Hepatocyte (in vitro differentiated cells): ENCODE data around the gene MIOX.

Experiments
- EZH2phosphoT487 ChIP-seq: fragments of 200-600 bp; sonication (generic); IDR thresholded peaks from one replicate; pipeline ENCODE4 v1.6.1; 2018; ENCODE audit warnings: antibody characterized with exemption, mild to moderate bottlenecking, low read depth, moderate library complexity; ENCODE audit not compliant: unreplicated experiment, severe bottlenecking
- TF ChIP-seq, protein P1 (sequence below): fragments of 200-600 bp; sonication (generic); IDR thresholded peaks from 2 replicates; pipeline ENCODE4 v1.5.1; 2016; ENCODE audit warnings: antibody characterized with exemption, mild to moderate bottlenecking; ENCODE audit not compliant: poor library complexity

DNA sequence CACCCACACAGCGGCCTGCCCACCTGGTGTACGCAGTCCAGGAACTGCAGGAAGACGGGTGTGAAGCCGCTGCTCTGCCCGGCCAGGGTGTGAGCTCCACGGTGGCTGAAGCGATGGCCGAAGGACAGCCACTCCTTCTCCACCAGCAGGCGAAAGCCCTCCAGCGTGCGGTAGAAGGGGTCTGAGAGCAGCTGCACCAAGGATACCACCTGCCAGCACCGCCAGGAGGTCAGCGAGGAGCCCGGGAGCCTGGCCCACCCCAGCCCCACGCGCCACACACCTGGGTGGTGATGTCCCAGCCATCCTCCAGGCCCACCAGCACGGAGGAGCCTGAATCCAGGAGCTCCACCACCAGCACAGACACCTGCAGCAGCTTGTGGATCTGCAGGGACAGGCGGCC is 31.5 kb upstream of the MIOX start:
- no peak for TF ChIP-seq EZH2phosphoT487
- TF ChIP-seq, protein P1, sequence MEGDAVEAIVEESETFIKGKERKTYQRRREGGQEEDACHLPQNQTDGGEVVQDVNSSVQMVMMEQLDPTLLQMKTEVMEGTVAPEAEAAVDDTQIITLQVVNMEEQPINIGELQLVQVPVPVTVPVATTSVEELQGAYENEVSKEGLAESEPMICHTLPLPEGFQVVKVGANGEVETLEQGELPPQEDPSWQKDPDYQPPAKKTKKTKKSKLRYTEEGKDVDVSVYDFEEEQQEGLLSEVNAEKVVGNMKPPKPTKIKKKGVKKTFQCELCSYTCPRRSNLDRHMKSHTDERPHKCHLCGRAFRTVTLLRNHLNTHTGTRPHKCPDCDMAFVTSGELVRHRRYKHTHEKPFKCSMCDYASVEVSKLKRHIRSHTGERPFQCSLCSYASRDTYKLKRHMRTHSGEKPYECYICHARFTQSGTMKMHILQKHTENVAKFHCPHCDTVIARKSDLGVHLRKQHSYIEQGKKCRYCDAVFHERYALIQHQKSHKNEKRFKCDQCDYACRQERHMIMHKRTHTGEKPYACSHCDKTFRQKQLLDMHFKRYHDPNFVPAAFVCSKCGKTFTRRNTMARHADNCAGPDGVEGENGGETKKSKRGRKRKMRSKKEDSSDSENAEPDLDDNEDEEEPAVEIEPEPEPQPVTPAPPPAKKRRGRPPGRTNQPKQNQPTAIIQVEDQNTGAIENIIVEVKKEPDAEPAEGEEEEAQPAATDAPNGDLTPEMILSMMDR: no peak
